CD4-positive, alpha-beta T cell treated with Interleukin-17A for 1 hour (primary cell): ENCODE data around the gene AHNAK2.
"Not testable (repeated sequence)": the region's sequence is repeated elsewhere in the genome, so short reads cannot be mapped to it uniquely, and the experiment has no call there.

Source experiments
- DNase-seq: peaks from one replicate; pipeline ENCODE4 v3.0.0-alpha.2; 2020

The AHNAK2 gene

DNA sequence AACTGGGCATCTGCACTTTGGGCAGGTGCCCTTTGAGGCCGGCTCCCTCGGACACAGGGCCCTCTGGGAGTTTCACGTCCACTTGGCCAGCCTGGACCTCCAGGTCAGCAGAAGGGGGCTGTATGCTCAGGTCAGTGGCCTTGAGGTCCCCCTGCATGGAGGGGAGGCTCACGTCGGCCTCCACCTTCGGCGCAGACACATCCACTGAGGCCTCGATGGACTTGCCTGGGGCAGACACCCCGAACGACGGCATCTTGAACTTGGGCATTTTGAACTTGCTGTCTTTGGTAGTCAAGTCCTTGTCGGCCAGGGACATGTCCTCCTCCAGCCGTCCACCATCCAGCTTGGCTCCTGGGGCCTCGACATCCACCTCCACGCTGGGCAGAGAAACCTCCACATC lies 27.5 kb downstream of the AHNAK2 start:
- DNase-seq, result not testable (repeated sequence)

DNA sequence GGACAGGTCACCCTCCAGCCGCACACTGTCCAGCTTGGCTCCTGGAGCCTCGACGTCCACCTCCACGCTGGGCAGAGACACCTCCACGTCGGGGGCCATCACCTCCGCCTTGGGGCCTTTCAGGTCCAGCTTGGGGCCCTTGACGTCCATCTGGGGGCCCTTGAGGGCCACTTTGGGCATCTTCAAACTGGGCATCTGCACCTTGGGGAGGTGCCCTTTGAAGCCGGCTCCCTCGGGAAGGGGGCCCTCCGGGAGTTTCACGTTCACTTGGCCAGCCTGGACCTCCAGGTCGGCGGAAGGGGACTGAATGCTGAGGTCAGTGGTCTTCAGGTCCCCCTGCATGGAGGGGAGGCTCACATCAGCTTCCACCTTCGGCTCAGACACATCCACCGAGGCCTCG lies 28.2 kb downstream of the AHNAK2 start:
- DNase-seq, result no peak

DNA sequence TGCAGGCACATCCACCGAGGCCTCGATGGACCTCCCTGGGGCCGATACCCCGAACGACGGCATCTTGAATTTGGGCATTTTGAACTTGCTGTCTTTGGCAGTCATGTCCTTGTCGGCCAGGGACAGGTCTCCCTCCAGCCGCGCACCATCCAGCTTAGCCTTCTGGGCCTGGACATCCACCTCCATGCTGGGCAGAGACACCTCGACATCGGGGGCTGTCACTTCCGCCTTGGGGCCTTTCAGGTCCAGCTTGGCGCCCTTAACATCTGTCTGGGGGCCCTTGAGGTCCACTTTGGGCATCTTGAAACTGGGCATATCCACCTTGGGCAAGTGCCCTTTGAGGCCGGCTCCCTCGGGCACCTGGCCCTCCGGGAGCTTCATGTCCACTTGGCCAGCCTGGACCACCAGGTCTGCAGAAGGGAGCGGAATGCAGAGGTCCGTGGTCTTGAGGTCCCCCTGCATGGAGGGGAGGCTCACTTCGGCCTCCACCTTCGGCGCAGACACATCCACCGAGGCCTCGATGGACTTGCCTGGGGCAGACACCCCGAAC lies 28.7 kb downstream of the AHNAK2 start:
- not testable (repeated sequence) for DNase-seq

DNA sequence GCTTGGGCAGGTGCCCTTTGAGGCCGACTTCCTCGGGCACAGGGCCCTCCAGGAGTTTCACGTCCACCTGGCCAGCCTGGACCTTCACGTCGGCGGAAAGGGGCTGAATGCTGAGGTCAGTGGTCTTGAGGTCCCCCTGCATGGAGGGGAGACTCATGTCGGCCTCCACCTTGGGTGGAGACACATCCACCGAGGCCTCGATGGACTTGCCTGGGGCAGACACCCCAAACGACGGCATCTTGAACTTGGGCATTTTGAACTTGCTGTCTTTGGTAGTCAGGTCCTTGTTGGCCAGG lies 29.5 kb downstream of the AHNAK2 start:
- DNase-seq, result no peak

DNA sequence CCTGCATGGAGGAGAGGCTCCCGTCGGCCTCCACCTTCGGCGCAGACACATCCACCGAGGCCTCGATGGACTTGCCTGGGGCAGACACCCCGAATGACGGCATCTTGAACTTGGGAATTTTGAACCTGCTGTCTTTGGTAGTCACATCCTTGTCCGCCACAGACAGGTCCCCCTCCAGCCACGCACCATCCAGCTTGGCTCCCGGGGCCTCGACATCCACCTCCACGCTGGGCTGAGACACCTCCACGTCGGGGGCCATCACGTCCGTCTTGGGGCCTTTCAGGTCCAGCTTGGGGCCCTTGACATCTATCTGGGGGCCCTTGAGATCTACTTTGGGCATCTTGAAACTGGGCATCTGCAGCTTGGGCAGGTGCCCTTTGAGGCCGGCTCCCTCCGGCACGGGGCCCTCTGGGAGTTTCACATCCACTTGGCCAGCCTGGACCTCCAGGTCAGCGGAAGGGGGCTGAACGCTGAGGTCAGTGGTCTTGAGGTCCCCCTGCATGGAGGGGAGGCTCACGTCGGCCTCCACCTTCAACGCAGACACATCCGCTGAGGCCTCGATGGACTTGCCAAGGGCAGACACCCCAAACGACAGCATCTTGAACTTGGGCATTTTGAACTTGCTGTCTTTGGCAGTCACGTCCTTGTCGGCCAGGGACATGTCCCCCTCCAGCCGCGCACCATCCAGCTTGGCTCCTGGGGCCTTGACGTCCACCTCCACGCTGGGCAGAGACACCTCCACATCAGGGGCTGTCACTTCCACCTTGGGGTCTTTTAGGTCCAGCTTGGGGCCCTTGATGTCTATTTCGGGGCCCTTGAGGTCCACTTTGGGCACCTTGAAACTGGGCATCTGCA lies 30.1 kb downstream of the AHNAK2 start:
- not testable (repeated sequence) for DNase-seq

DNA sequence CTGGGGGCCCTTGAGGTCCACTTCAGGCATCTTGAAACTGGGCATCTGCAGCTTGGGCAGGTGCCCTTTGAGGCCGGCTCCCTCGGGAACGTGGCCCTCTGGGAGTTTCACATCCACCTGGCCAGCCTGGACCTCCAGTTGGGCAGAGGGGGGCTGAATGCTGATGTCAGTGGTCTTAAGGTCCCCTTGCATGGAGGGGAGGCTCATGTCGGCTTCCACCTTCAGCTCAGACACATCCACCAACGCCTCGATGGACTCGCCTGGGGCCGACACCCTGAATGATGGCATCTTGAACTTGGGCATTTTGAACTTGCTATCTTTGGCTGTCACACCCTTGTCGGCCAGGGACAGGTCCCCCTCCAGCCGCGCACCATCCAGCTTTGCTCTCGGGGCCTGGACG lies 31.0 kb downstream of the AHNAK2 start:
- DNase-seq, result not testable (repeated sequence)

DNA sequence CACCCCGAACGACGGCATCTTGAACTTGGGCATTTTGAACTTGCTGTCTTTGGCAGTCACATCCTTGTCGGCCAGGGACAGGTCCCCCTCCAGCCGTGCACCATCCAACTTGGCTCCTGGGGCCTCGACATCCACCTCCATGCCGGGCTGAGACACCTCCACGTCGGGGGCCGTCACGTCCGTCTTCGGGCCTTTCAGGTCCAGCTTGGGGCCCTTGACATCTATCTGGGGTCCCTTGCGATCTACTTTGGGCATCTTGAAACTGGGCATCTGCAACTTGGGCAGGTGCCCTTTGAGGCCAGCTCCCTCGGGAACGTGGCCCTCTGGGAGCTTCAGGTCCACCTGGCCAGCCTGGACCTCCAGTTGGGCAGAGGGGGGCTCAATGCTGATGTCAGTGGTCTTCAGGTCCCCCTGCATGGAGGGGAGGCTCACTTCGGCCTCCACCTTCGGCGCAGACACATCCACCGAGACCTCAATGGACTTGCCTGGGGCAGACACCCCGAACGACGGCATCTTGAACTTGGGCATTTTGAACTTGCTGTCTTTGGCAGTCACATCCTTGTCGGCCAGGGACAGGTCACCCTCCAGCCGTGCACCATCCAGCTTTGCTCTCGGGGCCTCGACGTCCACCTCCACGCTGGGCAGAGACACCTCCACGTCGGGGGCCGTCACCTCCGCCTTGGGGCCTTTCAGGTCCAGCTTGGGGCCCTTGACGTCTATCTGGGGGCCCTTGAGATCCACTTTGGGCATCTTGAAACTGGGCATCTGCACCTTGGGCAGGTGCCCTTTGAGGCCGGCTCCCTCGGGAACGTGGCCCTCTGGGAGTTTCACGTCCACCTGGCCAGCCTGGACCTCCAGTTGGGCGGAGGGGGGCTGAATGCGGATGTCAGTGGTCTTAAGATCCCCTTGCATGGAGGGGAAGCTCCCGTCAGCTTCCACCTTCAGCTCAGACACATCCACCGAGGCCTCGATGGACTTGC lies 31.9 kb downstream of the AHNAK2 start:
- not testable (repeated sequence) for DNase-seq

DNA sequence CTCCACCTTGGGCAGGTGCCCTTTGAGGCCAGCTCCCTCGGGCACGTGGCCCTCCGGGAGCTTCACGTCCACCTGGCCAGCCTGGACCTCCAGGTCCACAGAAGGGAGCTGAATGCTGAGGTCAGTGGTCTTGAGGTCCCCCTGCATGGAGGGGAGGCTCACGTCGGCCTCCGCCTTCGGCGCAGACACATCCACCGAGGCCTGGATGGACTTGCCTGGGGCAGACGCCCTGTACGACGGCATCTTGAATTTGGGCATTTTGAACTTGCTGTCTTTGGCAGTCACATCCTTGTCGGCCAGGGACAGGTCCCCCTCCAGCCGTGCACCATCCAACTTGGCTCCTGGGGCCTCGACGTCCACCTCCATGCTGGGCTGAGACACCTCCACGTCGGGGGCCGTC lies 32.9 kb downstream of the AHNAK2 start:
- not testable (repeated sequence) for DNase-seq

DNA sequence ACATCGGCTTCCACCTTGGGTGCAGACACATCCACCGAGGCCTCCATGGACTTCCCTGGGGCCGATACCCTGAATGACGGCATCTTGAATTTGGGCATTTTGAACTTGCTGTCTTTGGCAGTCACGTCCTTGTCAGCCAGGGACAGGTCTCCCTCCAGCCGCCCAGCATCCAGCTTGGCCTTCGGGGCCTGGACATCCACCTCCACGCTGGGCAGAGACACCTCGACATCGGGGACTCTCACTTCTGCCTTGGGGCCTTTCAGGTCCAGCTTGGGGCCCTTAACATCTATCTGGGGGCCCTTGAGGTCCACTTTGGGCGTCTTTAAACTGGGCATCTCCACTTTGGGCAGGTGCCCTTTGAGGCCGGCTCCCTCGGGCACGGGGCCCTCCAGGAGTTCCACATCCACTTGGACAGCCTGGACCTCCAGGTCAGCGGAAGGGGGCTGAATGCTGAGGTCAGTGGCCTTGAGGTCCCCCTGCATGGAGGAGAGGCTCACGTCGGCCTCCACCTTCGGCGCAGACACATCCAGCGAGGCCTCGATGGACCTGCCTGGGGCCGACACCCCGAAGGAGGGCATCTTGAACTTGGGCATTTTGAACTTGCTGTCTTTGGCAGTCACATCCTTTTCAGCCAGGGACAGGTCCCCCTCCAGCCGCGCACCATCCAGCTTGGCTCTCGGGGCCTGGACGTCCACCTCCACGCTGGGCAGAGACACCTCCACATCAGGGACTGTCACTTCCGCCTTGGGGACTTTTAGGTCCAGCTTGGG lies 33.6 kb downstream of the AHNAK2 start:
- DNase-seq, result not testable (repeated sequence)

DNA sequence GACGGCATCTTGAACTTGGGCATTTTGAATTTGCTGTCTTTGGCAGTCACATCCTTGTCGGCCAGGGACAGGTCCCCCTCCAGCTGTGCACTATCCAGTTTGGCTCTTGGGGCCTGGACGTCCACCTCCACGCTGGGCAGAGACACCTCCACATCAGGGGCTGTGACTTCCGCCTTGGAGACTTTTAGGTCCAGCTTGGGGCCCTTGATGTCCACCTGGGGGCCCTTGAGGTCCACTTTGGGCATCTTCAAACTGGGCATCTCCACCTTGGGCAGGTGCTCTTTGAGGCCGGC lies 34.2 kb downstream of the AHNAK2 start:
- DNase-seq, result not testable (repeated sequence)

DNA sequence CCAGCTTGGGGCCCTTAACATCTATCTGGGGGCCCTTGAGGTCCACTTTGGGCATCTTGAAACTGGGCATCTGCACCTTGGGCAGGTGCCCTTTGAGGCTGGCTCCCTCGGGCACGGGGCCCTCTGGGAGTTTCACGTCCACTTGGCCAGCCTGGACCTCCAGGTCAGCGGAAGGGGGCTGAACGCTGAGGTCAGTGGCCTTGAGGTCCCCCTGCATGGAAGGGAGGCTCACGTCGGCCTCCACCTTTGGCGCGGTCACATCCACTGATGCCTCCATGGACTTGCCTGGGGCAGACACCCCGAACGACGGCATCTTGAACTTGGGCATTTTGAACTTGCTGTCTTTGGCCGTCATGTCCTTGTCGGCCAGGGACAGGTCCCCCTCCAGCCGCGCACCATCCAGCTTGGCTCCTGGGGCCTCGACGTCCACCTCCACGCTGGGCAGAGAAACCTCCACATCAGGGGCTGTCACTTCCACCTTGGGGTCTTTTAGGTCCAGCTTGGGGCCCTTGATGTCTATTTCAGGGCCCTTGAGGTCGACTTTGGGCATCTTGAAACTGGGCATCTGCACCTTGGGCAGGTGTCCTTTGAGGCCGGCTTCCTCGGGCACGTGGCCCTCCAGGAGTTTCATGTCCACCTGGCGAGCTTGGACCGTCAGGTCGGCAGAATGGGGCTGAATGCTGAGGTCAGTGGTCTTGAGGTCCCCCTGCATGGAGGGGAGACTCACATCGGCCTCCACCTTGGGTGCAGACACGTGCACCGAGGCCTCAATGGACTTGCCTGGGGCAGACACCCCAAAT lies 34.8 kb downstream of the AHNAK2 start:
- DNase-seq, result not testable (repeated sequence)

DNA sequence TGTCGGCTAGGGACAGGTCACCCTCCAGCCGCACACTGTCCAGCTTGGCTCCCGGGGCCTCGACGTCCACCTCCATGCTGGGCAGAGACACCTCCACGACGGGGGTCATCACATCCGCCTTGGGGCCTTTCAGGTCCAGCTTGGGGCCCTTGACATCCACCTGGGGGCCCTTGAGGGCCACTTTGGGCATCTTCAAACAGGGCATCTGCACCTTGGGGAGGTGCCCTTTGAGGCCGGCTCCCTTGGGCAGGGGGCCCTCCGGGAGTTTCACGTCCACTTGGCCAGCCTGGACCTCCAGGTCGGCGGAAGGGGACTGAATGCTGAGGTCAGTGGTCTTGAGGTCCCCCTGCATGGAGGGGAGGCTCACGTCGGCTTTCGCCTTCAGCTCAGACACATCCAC lies 35.6 kb downstream of the AHNAK2 start:
- DNase-seq, result no peak

DNA sequence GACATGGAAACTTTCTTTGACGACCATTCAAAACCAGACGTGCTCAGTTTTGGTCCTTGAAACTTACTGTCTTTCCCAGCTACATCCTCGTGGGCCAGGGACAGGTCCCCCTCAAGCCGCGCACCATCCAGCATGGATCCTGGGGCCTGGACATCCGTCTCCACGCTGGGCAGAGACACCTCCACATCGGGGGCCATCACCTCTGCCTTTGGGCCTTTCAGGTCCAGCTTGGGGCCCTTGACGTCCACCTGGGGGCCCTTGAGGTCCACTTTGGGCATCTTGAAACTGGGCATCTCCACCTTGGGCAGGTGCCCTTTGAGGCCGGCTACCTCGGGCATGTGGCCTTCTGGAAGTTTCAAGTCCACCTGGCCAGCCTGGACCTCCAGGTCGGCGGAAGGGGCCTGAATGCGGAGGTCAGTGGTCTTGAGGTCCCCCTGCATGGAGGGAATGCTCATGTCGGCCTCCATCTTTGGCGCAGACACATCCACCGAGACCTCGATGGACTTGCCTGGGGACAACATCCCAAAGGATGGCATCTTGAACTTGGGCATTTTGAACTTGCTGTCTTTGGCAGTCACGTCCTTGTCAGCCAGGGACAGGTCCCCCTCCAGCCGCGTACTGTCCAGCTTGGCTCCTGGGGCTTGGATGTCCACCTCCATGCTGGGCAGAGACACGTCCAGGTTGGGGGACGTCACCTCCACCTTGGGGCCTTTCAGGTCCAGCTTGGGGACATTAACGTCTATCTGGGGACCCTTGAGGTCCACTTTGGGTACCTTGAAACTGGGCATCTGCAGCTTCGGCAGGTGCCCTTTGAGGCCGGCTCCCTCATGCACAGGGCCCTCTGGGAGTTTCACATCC lies 36.4 kb downstream of the AHNAK2 start:
- no peak for DNase-seq

DNA sequence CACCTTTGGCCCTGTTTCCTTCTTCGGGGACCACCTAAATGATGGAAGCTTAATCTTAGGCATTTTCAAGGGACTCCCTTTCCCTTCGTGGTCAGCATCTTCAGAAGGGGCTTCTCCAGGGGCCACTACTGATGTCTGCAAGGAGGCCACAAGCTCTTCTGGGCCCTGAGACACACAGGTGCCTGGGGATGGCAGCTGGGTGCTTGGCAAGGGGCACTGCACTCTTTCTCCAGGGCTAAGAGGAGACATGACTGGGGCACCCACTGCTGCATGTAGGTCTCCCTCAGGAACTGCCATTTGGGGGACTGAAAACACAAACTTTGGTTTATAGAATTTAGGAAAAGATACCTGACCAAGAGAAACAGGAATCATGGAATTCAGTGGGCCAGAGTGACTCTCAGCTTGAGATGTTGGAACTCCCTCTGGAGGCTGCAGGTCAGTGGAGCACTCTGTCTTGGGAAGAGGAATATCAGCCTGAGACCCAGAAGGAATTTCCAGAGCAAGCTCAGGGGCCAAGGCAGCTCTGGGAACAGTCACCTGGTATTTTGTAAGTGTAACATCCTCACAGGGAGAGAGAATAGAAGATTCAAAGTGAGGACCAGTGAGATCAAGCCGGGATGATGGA lies 37.5 kb downstream of the AHNAK2 start:
- no peak for DNase-seq

DNA sequence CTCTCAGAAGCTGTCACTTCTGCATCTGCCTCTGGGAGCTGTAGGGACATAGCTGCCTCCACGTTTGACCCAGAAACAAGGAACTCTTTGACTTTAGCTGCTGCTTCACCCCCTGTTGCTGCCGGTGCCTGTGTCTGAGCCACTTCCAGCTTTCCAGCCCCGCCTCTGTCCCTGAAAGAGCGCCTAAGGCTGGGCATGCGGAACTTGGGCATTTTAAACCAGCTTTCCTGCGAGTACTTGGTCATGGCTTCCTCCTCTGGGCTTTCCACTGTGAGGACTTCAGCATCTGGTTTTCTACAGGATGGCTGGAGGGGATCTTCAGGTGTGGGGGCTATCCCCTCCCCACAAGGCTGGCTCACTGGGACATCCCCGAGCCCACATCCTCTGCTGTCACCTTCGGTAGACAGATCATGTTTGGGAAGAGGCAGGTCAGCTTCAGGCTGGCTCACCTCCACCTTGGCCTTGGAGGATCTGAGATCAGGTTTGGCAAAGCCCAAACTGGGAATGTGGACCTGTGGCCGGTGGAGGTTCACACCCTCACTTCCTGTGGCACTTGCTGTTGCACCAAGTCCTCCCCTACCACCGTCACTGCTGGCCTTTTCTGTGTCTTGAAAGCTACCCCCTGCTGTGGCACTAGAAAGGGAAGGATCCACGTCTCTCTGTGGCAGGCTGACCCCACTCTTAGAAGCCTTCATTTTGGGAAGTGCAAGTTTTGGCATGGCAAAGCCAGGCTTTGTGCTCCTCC lies 38.3 kb downstream of the AHNAK2 start:
- DNase-seq, result no peak

DNA sequence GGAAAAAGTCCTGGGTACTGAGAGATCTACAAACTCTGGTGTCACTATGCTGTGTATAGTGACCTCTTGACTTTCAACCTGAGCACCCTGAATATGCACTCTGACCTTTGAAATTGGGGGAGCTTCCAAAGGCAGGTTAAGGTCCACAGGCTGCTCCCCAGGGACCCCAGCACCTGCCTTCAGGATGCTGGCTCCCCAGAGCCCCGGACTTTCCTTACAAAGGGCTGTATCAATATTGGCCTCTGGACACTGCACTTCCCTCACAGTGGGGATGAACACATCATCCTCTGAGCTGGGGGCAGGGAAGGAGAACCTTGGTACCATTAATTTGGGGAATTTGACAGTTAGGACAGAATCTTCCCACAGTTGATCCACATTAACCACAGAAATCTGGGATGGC lies 39.2 kb downstream of the AHNAK2 start:
- no peak for DNase-seq

DNA sequence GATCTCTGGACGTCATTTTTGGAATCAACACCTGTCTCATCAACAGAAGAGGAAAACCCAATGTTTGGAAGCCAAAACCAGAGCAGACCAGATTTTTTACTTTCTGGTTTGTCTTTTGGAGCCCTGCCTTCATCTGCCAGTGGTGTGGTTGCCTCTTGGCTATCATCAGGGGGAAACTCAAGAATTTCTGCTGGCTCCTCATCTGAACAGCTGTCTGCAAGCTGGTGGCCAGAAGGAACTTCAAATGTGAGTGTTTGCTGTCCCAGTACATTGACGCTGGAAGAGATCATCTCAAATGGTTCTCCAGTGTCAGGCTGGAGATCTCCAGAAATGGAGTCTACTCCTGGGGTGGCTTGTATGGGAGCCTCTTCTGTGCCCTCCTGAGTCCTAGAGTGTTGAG lies 39.7 kb downstream of the AHNAK2 start:
- no peak for DNase-seq

DNA sequence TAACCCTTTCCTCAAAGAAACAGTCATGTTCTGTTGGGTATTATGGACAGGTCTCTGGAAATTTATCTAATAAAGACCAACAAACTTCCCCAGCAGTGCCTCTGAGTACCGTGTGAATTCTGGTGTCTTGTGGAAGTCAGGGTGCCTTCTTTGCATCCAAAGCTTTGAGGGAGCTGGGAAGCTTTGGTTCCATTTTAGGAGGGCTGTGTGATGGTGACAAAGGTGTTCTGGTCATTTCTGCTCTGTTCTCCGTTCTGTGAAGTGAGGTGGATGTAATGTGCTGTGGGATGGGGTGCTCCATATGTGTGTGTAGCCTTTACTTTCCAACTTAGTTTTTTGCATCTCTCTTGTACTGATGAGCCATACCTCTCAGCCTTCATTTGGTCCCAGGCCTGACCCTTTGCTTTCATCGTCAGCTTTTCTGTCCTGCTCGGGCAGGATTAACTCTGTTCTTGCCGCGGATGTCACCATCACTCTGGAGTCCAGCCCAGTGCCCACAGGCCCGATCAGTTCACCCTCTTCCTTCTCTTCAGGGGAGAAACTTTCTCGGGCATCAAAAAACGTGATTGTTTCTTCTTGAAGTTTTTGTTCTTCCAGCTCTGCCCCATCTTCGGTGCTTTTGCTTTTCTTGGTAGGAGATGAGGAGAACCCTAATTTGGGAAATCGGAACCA lies 40.3 kb downstream of the AHNAK2 start:
- no peak for DNase-seq

DNA sequence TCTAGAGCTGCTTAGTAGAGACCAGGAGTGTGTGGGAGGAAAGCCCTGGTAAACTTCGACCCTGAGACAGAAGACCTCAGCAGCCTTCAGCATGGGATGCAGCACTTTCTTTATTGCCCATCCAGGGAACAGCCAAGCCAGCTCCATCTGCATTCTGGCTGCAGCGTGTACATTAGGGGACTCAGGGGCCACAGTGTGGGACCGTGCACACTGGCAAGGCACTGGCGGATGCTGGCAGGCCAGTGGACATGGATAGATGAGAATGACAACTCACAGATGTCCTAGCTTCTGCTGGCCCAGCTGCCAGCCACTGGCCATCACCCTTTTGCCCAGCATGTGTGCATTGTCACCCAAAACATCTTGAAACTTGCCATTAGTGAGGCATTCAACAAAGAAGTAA lies 41.0 kb downstream of the AHNAK2 start:
- no peak for DNase-seq
